Measurements from ENCODE around the gene ZNF557.
"Not testable (repeated sequence)": the region's sequence is repeated elsewhere in the genome, so short reads cannot be mapped to it uniquely, and the experiment has no call there.

Gene ZNF557
- 90.3 to 109 reads per million in 2 donors for total RNA-seq

- DNase-seq, result peak; percentile 92
These were observed at the start of gene ZNF557 for GRCh38 chr19:7069042-7069903. TSS of gene ZNF557 (plus strand) at chr19:7069703. CDS start at chr19:7075075, 5,372 bp downstream.

- DNase-seq, result not testable (repeated sequence)
These were observed 48.2 kb upstream of the ZNF557 start, which contains the start of gene MBD3L2B for GRCh38 chr19:7021331-7021730. TSS of gene MBD3L2B (minus strand) at chr19:7021431. CDS start at chr19:7021397, 34 bp downstream.

GRCh38 chr19:7028790-7029189, 40.7 kb upstream of the ZNF557 start:
- not testable (repeated sequence) for DNase-seq

- DNase-seq, result not testable (repeated sequence)
These were observed 39.2 kb upstream of the ZNF557 start, which contains the start of gene MBD3L5 for GRCh38 chr19:7030278-7030677. TSS of gene MBD3L5 (plus strand) at chr19:7030578. CDS start at chr19:7030612, 34 bp downstream.

GRCh38 chr19:7040079-7040478, 29.4 kb upstream of the ZNF557 start, which contains the start of gene MBD3L4:
TSS of gene MBD3L4 (minus strand) at chr19:7040179. CDS start at chr19:7040144, 35 bp downstream.
- DNase-seq, result not testable (repeated sequence)

GRCh38 chr19:7041563-7041962, 27.9 kb upstream of the ZNF557 start:
- not testable (repeated sequence) for DNase-seq

GRCh38 chr19:7049021-7049420, 20.5 kb upstream of the ZNF557 start, which contains the start of gene MBD3L2:
TSS of gene MBD3L2 (plus strand) at chr19:7049321. CDS start at chr19:7049374, 53 bp downstream.
- not testable (repeated sequence) for DNase-seq

GRCh38 chr19:7051421-7051820, 18.1 kb upstream of the ZNF557 start:
- not testable (repeated sequence) for DNase-seq

- not testable (repeated sequence) for DNase-seq
These were observed 16.6 kb upstream of the ZNF557 start for GRCh38 chr19:7052896-7053295.

- DNase-seq, result not testable (repeated sequence)
These were observed 14.7 kb upstream of the ZNF557 start for GRCh38 chr19:7054635-7055368.

- DNase-seq, result not testable (repeated sequence)
These were observed 13.8 kb upstream of the ZNF557 start for GRCh38 chr19:7055679-7056078.

- not testable (repeated sequence) for DNase-seq
These were observed 13.1 kb upstream of the ZNF557 start for GRCh38 chr19:7056371-7056770.

GRCh38 chr19:7058576-7058975, 10.9 kb upstream of the ZNF557 start, which contains the start of gene MBD3L3:
TSS of gene MBD3L3 (minus strand) at chr19:7058676. CDS start at chr19:7058605, 71 bp downstream.
- not testable (repeated sequence) for DNase-seq

GRCh38 chr19:7059977-7060376, 9.5 kb upstream of the ZNF557 start:
- not testable (repeated sequence) for DNase-seq

- DNase-seq, result no peak
These were observed 6.2 kb upstream of the ZNF557 start for GRCh38 chr19:7063339-7063738.

- DNase-seq, result no peak
These were observed 5.6 kb upstream of the ZNF557 start for GRCh38 chr19:7063764-7064418.

GRCh38 chr19:7067122-7067521, 2.4 kb upstream of the ZNF557 start:
- not testable (repeated sequence) for DNase-seq

GRCh38 chr19:7067716-7068115, 1.8 kb upstream of the ZNF557 start:
- DNase-seq, result no peak

GRCh38 chr19:7068599-7068998, 904 bp upstream of the ZNF557 start:
- DNase-seq, result no peak

- DNase-seq, result no peak
These were observed 362 bp downstream of the ZNF557 start for GRCh38 chr19:7069904-7070226.

GRCh38 chr19:7072541-7072940, 3.0 kb downstream of the ZNF557 start:
- no peak for DNase-seq

GRCh38 chr19:7074705-7075282, 5.3 kb downstream of the ZNF557 start:
- DNase-seq, result no peak
